HG03108 (cell line): Measurements from ENCODE around the gene DISP3.

ENCODE experiments used
- ATAC-seq: cut with Tn5 transposase; IDR thresholded peaks from one replicate; pipeline ENCODE4 v1.9.1; 2021; ENCODE audit warnings: moderate library complexity; ENCODE audit not compliant: unreplicated experiment

DISP3 gene

GRCh38 chr1:11527541-11528452 lies 48.8 kb downstream of the DISP3 start:
- ATAC-seq: no peak

GRCh38 chr1:11528611-11529261 lies 49.8 kb downstream of the DISP3 start:
- ATAC-seq: no peak

- no peak for ATAC-seq
Observed at GRCh38 chr1:11529330-11529729, 50.4 kb downstream of the DISP3 start.

- no peak for ATAC-seq
Observed at GRCh38 chr1:11529763-11530730, 51.1 kb downstream of the DISP3 start.

- no peak for ATAC-seq
Observed at GRCh38 chr1:11530731-11531311, 51.9 kb downstream of the DISP3 start.

GRCh38 chr1:11531314-11531870 lies 52.4 kb downstream of the DISP3 start:
- ATAC-seq: no peak

- no peak for ATAC-seq
Observed at GRCh38 chr1:11531943-11532342, 53.0 kb downstream of the DISP3 start.

DNA sequence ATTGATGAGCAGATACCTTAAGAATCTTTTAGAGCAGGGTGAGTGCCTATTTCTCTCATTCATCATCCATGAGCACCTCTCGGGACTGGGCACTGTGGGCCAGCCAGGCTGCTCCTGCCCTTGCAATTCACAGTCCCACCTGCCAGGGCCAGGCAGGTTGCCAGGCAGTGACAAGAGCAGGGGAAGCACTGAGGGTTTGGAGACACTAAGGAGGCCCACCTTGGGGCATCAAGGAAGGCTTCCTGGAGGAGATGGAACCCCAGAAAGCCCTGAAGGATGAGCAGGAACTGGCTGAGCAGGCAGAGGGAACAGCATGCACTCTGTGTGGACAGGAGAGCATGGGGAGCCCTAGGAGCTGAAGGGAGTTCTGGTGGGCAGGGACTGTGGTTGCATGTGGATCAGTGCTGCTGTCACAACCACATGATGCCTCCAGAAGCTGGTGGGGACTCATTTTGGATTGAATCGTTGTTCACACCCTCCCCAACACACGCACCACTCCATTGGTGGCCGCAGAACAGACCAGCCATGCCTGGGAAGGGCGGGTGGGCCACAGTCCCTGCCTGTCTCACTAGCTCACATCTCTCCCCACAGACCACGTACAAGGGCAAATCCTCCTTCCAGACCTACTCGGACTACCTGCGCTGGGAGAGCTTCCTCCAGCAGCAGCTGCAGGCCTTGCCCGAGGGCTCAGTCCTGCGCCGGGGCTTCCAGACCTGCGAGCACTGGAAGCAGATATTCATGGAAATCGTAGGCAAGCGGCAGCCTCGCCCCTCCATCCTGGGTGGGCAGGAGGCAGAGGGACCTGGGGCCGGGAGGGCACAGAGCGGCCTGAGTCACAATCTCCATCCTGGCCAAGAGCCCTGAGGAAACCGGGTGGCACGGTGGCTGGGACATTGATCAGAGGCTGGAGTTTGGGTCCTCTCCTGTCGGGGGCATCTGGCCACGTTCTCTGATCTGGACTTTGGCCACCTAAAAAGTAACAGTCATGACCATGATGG lies 55.1 kb downstream of the DISP3 start:
- no peak for ATAC-seq

- no peak for ATAC-seq
Observed at GRCh38 chr1:11534846-11535245, 55.9 kb downstream of the DISP3 start.

GRCh38 chr1:11535316-11535715 lies 56.4 kb downstream of the DISP3 start:
- no peak for ATAC-seq

DNA sequence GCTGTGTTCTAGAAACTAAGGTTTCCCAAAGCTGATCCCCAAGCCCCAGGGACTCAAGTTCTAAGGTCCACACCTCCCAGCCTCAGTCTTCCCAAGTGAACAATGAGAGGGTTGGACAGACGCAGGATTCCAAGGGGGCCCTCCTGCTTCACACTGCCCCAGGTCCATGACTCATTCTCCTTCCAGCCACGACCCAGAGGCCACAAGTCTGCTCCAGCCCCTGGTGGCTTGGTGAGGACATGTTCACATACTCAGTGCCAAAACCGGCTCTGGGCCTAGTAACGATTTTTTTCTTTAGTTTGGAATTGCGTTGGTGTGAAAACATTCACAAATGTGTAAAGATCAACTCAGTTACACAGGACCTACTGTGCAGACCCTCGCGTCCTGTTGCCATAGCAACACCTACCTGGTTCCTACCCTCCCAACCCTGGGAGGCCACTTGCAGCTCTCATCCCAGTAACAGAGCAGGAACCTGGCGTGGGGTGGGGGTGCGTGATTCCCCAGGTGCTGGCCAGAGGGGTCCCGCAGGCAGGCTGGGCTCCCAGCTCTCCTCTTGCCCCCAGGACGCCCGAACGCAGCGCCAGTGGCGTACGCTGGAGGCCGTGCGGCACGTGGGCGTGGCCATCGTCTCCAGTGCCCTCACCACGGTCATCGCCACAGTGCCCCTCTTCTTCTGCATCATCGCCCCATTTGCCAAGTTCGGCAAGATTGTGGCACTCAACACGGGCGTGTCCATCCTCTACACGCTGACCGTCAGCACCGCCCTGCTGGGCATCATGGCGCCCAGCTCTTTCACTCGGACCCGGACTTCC lies 57.0 kb downstream of the DISP3 start:
- no peak for ATAC-seq

DNA sequence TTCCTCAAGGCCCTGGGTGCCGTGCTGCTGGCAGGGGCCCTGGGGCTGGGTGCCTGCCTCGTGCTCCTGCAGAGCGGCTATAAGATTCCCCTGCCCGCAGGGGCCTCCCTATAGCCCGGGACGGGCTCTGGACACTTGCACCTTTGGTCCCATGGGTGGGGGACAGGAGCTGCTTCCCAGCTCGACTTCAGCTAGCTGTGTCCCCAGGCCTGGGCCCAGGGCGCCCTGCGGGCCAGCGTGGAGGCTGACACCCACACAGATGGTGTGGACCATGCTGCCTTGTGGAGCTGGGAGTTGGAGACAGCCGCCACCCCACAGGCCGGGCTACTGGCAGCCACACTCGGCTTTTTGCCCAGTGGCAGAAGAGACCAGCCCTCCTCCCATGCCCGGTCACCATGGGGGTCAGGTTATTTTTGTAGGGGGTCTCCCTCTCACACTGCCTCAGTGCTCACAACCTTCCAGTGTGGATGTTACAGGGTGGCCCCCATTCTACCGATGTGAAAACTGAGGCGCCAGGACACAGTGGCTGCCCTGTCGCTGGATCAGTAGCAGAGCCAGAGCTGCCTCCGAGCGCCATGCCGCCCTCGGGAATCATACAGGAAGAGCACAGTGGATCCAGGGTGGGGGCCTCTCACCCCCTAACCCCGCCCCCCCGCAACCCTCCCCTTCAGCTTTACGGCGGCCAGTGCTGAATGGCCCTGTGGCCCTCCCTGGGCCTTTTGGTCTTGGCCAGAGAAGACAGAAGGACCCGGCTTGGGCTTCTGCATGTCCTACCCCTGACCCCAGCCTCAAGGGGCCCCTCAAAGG lies 57.8 kb downstream of the DISP3 start:
- no peak for ATAC-seq

DNA sequence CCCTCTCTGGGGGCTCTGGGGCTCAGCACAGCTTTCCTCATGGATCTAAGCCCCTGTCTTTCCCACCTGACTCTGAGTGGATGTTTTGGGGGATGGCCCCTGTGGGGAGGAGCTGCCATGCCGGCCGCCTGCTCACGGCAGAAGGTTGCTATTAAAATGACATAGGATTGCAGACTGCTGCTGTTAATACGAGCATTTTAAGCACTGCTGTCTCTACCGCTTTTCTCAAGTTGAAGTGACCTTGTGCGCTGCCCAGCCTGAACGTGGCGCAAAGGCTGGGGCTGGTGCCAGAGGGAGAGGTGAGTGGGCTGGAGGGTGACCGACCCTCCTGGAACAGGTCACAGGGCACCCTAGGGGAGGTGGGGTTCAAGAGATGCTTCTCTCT lies 58.4 kb downstream of the DISP3 start:
- no peak for ATAC-seq

DNA sequence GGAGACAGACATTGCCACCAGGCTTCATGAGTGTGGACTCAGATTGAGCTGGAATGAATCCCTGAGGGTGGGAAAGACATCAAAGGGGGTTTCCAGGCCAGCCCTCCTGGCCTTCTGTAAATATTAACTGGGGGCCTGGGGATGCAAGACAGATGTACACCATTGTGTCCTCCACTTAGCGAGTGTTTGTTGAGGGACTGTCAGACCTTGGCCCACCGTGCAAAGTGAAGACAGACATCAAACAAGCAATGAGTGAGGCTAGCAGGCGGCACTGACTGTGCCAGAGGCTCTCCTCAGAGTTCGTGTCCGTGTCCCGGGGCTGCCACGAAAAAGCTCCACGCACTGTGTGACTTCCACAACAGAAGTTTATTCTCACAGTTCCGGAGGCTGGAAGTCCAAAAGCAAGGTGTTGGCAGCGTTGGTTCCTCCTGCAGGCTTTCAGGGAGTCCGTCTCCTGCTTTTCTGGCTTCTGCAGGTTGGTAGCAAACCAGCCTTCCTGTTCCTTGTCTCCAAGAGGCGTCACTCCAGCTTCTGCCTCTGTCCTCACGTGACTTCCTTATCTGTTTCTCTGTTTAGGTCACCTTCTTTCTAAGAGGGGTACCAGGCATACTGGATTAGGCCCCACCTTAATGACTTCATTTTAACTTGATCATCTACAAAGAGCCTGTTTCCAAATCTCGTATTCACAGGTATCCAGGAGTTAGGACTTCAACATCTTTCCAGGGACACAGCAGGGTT lies 59.1 kb downstream of the DISP3 start:
- no peak for ATAC-seq

DNA sequence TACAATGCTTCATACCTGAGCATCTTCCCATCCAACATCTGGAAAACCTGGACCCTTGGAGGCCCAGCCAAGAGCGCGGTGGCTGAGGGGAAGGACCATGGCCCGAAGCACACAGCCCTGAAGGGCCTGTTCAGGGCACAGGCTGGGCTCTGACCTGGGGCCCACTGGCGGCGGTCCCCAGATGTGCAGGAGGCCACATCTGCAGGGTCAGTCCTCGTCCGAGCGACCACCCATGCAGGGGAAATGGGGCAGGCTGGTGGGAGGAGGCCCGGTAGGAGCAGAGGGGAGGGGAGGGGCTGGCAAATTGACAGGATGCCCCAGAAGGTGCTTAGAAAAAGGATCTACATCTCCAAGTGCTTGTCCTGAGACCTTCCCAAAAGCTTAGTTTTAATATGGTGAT lies 59.9 kb downstream of the DISP3 start:
- no peak for ATAC-seq

DNA sequence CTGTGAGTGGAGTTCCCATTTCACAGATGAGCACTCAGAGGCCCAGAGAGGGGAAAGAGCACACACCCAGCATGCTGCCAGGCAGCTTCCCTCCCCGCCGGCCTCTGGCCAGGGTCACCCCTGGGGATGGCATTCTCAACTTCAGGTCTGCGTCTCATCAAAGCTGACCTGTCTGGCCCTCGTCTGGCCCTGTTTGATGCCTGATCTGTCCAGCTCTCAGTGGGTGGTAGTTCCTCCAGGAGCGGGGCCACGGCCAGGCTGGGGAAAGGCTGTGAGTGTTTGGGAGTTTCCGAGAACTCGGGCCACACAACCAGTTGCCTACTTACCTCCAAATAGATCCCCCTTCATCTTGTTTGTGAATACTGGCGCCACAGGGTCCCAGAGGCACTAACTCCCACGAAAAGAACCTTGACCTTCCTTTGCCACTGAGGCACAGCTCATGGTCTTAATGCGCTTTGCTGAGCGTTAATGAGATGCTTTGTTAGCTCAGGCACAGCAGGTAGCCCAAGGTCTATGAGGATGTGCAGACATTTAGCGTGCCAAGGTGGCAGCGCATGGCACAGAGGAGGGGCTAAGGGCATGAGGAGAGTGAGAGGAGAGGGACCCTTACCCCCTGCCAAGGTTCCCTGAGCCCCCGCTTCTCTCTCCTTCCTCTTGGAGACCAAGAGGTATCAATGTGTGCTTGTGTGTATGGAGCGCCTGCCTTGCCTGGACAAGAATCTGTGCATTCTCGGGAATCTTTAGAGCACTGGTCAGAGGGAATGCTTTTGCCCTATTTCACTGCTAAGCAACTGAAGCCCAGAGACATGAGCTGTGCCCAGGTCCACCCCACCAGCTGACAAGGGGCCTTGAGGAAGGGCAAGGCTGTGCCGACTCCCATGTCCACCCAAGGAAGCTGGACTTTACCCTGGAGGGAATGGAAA lies 61.2 kb downstream of the DISP3 start:
- no peak for ATAC-seq
